ENCODE results near the gene GNAS-AS1.

GNAS-AS1 gene

DNA sequence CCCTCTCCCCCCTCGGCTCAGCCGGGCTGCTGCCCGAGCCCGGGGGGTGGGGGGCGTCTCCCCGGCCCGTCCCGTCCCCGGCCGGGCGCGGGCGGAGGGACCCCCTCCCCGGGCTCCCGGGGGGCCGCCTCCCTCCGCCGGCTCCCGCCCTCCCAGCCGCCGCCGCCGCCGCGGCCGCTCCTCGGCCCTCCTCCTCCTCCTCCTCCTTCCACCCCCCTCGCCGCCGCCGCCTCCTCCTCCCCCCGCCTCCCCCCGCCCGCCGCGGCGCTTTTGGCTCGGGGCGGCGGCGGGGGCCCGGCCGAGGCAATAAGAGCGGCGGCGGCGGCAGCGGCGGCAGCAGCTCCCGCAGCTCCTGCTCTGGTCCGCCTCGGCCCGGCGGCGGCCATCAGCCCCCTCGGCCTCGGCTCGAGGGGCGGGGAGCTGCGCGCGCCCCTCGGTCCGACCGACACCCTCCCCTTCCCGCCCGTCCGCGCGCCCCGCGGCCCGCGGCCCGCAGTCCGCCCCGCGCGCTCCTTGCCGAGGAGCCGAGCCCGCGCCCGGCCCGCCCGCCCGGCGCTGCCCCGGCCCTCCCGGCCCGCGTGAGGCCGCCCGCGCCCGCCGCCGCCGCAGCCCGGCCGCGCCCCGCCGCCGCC, 40.5 kb upstream of the GNAS-AS1 start:
- DNase-seq (ENCODE audit: low read depth): peak; percentile 43
- H3K4me3 ChIP-seq (ENCODE audit: control insufficient read depth, low read depth, low read length): peak overlapping the region; percentile 74
- TF ChIP-seq, protein P1, sequence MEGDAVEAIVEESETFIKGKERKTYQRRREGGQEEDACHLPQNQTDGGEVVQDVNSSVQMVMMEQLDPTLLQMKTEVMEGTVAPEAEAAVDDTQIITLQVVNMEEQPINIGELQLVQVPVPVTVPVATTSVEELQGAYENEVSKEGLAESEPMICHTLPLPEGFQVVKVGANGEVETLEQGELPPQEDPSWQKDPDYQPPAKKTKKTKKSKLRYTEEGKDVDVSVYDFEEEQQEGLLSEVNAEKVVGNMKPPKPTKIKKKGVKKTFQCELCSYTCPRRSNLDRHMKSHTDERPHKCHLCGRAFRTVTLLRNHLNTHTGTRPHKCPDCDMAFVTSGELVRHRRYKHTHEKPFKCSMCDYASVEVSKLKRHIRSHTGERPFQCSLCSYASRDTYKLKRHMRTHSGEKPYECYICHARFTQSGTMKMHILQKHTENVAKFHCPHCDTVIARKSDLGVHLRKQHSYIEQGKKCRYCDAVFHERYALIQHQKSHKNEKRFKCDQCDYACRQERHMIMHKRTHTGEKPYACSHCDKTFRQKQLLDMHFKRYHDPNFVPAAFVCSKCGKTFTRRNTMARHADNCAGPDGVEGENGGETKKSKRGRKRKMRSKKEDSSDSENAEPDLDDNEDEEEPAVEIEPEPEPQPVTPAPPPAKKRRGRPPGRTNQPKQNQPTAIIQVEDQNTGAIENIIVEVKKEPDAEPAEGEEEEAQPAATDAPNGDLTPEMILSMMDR (conservative IDR thresholded peaks at IDR 0.05; ENCODE audit: control insufficient read depth, insufficient read depth, low read depth, low read length): no peak

DNA sequence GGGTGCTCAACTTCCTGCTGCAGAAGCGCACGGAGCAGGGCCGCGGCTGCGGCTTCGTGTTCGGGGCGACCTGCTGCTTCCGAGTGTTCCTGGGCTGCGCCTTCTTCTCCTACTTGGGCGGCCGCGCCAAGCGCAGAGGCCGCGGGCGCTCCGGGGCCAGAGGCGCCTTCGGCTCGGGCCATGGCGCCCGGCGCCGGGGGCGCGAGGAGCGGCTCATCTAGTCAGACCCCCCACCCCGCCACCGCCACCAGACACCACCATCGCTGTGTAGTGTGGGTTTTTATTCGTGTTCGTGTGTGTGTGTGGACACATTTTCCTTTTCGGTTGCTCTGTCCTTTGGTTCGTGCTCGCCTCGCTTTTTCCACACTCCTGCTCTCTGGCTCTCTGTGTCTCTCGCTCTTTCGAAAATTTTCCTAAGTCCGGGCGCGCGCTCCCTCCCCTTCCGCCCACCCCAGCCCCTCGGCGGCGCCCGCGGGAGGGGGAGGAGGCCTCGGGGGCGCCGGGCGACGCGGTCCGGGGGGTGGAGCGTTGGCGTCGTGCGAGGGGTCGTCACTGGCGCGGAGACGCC, 39.9 kb upstream of the GNAS-AS1 start:
- peak overlapping the region; percentile 49 for H3K4me3 ChIP-seq (ENCODE audit: control insufficient read depth, low read depth, low read length)
- TF ChIP-seq, protein P1 (conservative IDR thresholded peaks at IDR 0.05; ENCODE audit: control insufficient read depth, insufficient read depth, low read depth, low read length): no peak
- DNase-seq (ENCODE audit: low read depth): peak; percentile 72

- TF ChIP-seq, protein P1 (conservative IDR thresholded peaks at IDR 0.05; ENCODE audit: control insufficient read depth, insufficient read depth, low read depth, low read length): no peak
- no peak for DNase-seq (ENCODE audit: low read depth)
- H3K4me3 ChIP-seq (ENCODE audit: control insufficient read depth, low read depth, low read length): peak overlapping the region; percentile 49
Measured at GRCh38 chr20:58889798-58890517, 39.3 kb upstream of the GNAS-AS1 start.

DNA sequence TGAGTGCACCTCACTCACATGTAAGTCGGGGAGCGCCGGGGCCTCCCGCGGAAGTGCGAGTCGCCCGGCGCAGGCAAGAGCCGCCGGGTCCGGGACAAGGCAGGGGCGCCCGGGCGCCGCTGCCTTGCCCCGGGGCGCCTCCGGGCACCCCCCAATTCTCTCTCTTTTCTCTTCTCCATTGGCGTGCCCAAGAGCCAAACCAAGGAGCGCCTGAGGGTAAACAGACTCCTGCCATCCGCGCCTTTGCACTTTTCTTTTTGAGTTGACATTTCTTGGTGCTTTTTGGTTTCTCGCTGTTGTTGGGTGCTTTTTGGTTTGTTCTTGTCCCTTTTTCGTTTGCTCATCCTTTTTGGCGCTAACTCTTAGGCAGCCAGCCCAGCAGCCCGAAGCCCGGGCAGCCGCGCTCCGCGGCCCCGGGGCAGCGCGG, 38.6 kb upstream of the GNAS-AS1 start:
- peak overlapping the region; percentile 48 for H3K4me3 ChIP-seq (ENCODE audit: control insufficient read depth, low read depth, low read length)
- TF ChIP-seq, protein P1 (conservative IDR thresholded peaks at IDR 0.05; ENCODE audit: control insufficient read depth, insufficient read depth, low read depth, low read length): no peak
- DNase-seq (ENCODE audit: low read depth): no peak

GRCh38 chr20:58888521-58889333, 38.0 kb upstream of the GNAS-AS1 start:
- H3K4me3 ChIP-seq (ENCODE audit: control insufficient read depth, low read depth, low read length): peak overlapping the region; percentile 73
- TF ChIP-seq, protein P1 (conservative IDR thresholded peaks at IDR 0.05; ENCODE audit: control insufficient read depth, insufficient read depth, low read depth, low read length): no peak
- peak; percentile 73 for DNase-seq (ENCODE audit: low read depth)

DNA sequence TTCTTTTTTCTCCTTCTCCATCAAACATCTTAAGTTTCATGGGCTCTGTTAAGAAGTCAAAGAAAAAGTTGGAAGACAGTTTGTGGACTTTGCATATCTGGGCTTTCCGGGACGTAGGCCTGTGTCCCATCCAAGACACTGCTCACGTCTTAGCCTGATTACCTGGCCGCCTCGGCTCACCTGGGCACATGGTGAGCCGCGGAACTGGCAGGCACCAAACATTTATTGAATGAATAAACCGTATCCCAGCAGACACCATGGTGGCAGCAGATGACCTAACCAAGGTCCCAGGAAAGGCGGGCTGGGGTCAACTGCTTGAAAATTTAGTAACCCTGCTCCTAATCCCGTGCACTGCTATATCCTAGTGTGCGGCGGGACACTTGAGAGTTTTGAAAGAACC, 37.4 kb upstream of the GNAS-AS1 start:
- H3K4me3 ChIP-seq (ENCODE audit: control insufficient read depth, low read depth, low read length): peak overlapping the region; percentile 73
- TF ChIP-seq, protein P1 (conservative IDR thresholded peaks at IDR 0.05; ENCODE audit: control insufficient read depth, insufficient read depth, low read depth, low read length): no peak
- no peak for DNase-seq (ENCODE audit: low read depth)

All from fibroblast of mammary gland (primary cell).